ENCODE data around the gene NCR1. TPM values are rescaled to one million over a fixed set of nuclear protein-coding genes. Genes with fewer than 3 reads are reported as not detected.

NCR1 gene
- total RNA-seq, 2 experiments from 2014 or later = not detected

DNA sequence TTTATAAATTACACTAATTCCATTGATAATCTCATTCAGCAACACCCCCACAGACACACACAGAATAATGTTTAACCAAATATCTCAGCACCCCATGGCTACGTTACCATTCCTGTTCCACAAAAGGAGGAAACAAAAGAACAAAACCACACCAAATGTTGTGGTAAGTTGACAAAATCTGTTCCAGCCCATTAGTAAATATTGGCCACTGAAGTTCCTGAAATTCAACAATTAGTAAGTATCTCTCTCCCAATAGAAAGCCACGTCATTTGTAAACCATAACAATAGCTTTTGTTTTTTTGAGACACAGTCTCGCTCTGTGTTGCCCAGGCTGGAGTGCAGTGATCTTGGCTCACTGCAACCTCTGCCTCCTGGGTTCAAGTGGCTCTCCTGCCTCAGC is 34.3 kb upstream of the NCR1 start:
- intact Hi-C loops (cut with DNase I, micrococcal nuclease) = no loop called here
- H3K36me3 Mint-ChIP-seq (ENCODE audit: low read depth) = no peaks in the 10 kb centered on the region
- Histone ChIP-seq H3K36me3 (ENCODE audit: insufficient read depth, low read length) (no peaks in the 10 kb centered on the region), H3K27ac (ENCODE audit: low read depth in 1 of 2, low read length in 2 of 2) (no peak overlapping the region), H3K27me3 (ENCODE audit: control insufficient read depth in 1 of 2, insufficient read depth in 2 of 2, low read length in 2 of 2) (no peaks in the 10 kb centered on the region), H3K9me3 (ENCODE audit: control insufficient read depth in 1 of 2, insufficient read depth in 1 of 2, low read length in 2 of 2) (no peaks in the 10 kb centered on the region), H3K4me3 (ENCODE audit: low read length) (no peak overlapping the region), H3K4me1 (ENCODE audit: insufficient read depth, low read length) (no peaks in the 10 kb centered on the region)
- no peaks in the 10 kb centered on the region for H3K9me3 Mint-ChIP-seq
- H3K4me3 Mint-ChIP-seq = no peak overlapping the region
- POLR2A ChIA-PET = no interaction called here
- no peak for DNase-seq
- CTCF ChIA-PET = no interaction called here
- peaks cover 31% of the 10 kb centered on the region for H3K27me3 Mint-ChIP-seq
- H3K4me1 Mint-ChIP-seq (ENCODE audit: low read depth) = no peaks in the 10 kb centered on the region
- no peak overlapping the region for H3K27ac Mint-ChIP-seq
- TF ChIP-seq CTCF (IDR thresholded peaks at IDR 0.05) = no peak
- no peak for ATAC-seq (ENCODE audit: poor library complexity)

DNA sequence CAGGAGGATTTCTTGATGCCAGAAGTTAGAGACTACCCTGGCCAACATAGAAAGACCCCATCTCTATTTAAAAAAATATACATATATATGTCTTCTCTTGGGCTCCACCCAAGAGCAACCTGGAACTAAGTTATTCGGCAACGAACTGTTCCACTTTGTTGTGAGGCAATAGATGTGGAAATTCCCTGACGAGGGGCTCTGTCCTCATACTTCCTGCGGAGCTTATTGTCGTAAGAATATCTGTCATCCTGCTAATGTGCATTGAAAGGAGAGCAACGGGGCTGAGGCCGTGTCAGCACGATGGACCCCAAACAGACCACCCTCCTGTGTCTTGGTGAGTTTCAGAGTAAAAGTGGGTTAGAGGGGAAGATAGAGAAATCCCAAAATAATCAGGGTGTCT is 32.0 kb upstream of the NCR1 start, which contains the start of gene FCAR:
Gene FCAR, plus strand, starts transcription at position 246 of the 400 bp plus-strand sequence. Its CDS starts 55 bp downstream, at position 301.
- CTCF ChIA-PET = no interaction called here
- no peak within 1 kb of the TSS for H3K27ac Mint-ChIP-seq

DNA sequence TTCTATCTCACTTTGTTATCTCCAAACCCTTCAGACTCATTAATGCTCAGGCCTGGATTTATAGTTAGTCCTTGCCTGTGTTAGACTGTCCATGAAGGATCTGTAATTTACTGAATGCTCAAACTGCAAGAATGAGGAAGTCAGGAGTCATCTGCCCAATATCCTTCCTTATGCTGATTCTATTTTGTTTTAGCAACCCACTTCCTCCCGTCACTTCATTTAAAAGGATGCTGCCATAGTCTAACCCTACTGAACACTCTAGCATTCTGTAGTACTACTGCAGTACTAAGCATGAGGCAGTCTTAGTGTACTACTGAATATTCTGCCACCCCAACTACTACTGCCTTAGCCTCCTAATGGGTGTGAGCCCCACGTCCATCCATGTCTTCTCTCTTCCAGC is 30.4 kb upstream of the NCR1 start:
- Mint-ChIP-seq H3K36me3 (ENCODE audit: low read depth) (no peaks in the 10 kb centered on the region), H3K4me1 (ENCODE audit: low read depth) (no peaks in the 10 kb centered on the region), H3K4me3 (no peak overlapping the region), H3K27me3 (peaks cover 27% of the 10 kb centered on the region), H3K9me3 (no peaks in the 10 kb centered on the region), H3K27ac (no peak overlapping the region)
- CTCF ChIA-PET = no interaction called here
- POLR2A ChIA-PET = no interaction called here
- H3K4me3 ChIP-seq (ENCODE audit: low read length) = no peak overlapping the region
- peaks cover 0 to under 1% of the 10 kb centered on the region in 2 experiments for H3K27me3 ChIP-seq (ENCODE audit: control insufficient read depth in 1 of 2, insufficient read depth in 2 of 2, low read length in 2 of 2)
- H3K36me3 ChIP-seq (ENCODE audit: insufficient read depth, low read length) = no peaks in the 10 kb centered on the region
- DNase-seq = peak in 2 of 14 experiments; percentile 25 to 37
- TF ChIP-seq CTCF (IDR thresholded peaks at IDR 0.05) = no peak
- no peaks in the 10 kb centered on the region for H3K9me3 ChIP-seq (ENCODE audit: control insufficient read depth in 1 of 2, insufficient read depth in 1 of 2, low read length in 2 of 2)
- intact Hi-C loops (cut with DNase I, micrococcal nuclease) = no loop called here
- ATAC-seq (ENCODE audit: poor library complexity) = no peak
- no peaks in the 10 kb centered on the region for H3K4me1 ChIP-seq (ENCODE audit: insufficient read depth, low read length)
- H3K27ac ChIP-seq (ENCODE audit: low read depth in 1 of 2, low read length in 2 of 2) = no peak overlapping the region

More for the DNA sequence above, 32.0 kb upstream of the NCR1 start, which contains the start of gene FCAR:
- Mint-ChIP-seq H3K4me1 (ENCODE audit: low read depth) (no peaks in the 10 kb centered on the region), H3K4me3 (no peak within 1 kb of the TSS), H3K9me3 (no peaks in the 10 kb centered on the region), H3K27me3 (peaks cover 20% of the 10 kb centered on the region), H3K36me3 (ENCODE audit: low read depth) (no peaks in the 10 kb centered on the region)
- Histone ChIP-seq H3K4me1 (ENCODE audit: insufficient read depth, low read length) (no peaks in the 10 kb centered on the region), H3K4me3 (ENCODE audit: low read length) (peak within 1 kb of the TSS; percentile 12), H3K9me3 (ENCODE audit: control insufficient read depth in 1 of 2, insufficient read depth in 1 of 2, low read length in 2 of 2) (no peaks in the 10 kb centered on the region), H3K27ac (ENCODE audit: low read depth in 1 of 2, low read length in 2 of 2) (no peak within 1 kb of the TSS), H3K36me3 (ENCODE audit: insufficient read depth, low read length) (no peaks in the 10 kb centered on the region), H3K27me3 (ENCODE audit: control insufficient read depth in 1 of 2, insufficient read depth in 2 of 2, low read length in 2 of 2) (no peaks in the 10 kb centered on the region)
- no peak for TF ChIP-seq CTCF (IDR thresholded peaks at IDR 0.05)
- DNase-seq (peak in 2 of 14 experiments; percentile 60 to 66), ATAC-seq (ENCODE audit: poor library complexity) (no peak)
- POLR2A ChIA-PET = no interaction called here
- intact Hi-C loops (cut with DNase I, micrococcal nuclease) = no loop called here

All from CD4-positive, alpha-beta T cell (primary cell).